CD14-positive monocyte (primary cell): ENCODE measurements around the gene IL22RA1. TPM values are rescaled to one million over a fixed set of nuclear protein-coding genes. Genes with fewer than 3 reads are reported as not detected.
A peak's percentile ranks its signal among the peaks of the same experiment; 100 is the strongest.

Experiments
- DNase-seq, 3 donors: peaks; one replicate each; pipeline ENCODE4 v3.0.0-alpha.2; 2011 to 2022
- H2AFZ ChIP-seq: 2 replicates; pipeline ENCODE4 v1.6.0; 2012; ENCODE audit warnings: mild to moderate bottlenecking, low read depth, low read length, inconsistent platforms; ENCODE audit not compliant: insufficient read depth, poor library complexity, severe bottlenecking
- H3K27ac ChIP-seq, 2 donors: 1 replicate in 1 of 2; 2 replicates in 1 of 2; pipeline ENCODE4 v1.5.1; 2012 to 2013; ENCODE audit warnings: low read length in 2 of 2, control low read depth in 1 of 2, inconsistent platforms in 1 of 2, low read depth in 1 of 2, mild to moderate bottlenecking in 1 of 2
- H3K27me3 ChIP-seq, 2 donors: one replicate each; pipeline versions ENCODE4 v1.6.0 to v1.6.1; 2011 to 2013; ENCODE audit warnings: low read length in 2 of 2; ENCODE audit not compliant: control insufficient read depth in 2 of 2, insufficient read depth in 2 of 2
- H3K36me3 ChIP-seq, 2 donors: replicated peaks in 1 of 2; 1 replicate in 1 of 2; 2 replicates in 1 of 2; pipeline versions ENCODE4 v1.5.1 to v1.6.1; 2012 to 2013; ENCODE audit warnings: low read length in 2 of 2, control low read depth in 1 of 2, inconsistent platforms in 1 of 2, mild to moderate bottlenecking in 1 of 2; ENCODE audit not compliant: insufficient read depth in 2 of 2, control insufficient read depth in 1 of 2
- H3K4me1 ChIP-seq, 2 donors: 1 replicate in 1 of 2; 2 replicates in 1 of 2; pipeline versions ENCODE4 v1.5.1 to v1.6.1; 2012 to 2013; ENCODE audit warnings: low read length in 2 of 2, control low read depth in 1 of 2, inconsistent platforms in 1 of 2, mild to moderate bottlenecking in 1 of 2, moderate library complexity in 1 of 2; ENCODE audit not compliant: insufficient read depth in 2 of 2, control insufficient read depth in 1 of 2
- H3K4me2 ChIP-seq: replicated peaks from 2 replicates; pipeline ENCODE3; 2012; ENCODE audit warnings: low read length, moderate library complexity, mild to moderate bottlenecking; ENCODE audit not compliant: poor library complexity, severe bottlenecking; ENCODE audit errors: extremely low read depth
- H3K4me3 ChIP-seq, 3 experiments: fragments of 200-600 bp in 1 of 3; sonication (generic) in 1 of 3; replicated peaks in 1 of 3; 1 replicate in 2 of 3; 2 replicates in 1 of 3; pipeline ENCODE4 v1.5.1; 2011 to 2013; ENCODE audit warnings: low read length in 3 of 3, mild to moderate bottlenecking in 3 of 3, control low read depth in 2 of 3, low read depth in 2 of 3, inconsistent platforms in 1 of 3, moderate library complexity in 1 of 3
- H3K79me2 ChIP-seq: 2 replicates; pipeline ENCODE4 v1.6.0; 2012; ENCODE audit warnings: mild to moderate bottlenecking, control low read depth, inconsistent platforms, low read length, moderate library complexity; ENCODE audit not compliant: insufficient read depth
- H3K9ac ChIP-seq: 2 replicates; pipeline ENCODE4 v1.6.0; 2017; ENCODE audit warnings: low read length, mild to moderate bottlenecking; ENCODE audit not compliant: insufficient read depth, poor library complexity, severe bottlenecking
- H3K9me3 ChIP-seq, 2 donors: replicated peaks in 1 of 2; 1 replicate in 1 of 2; 2 replicates in 1 of 2; pipeline versions ENCODE4 v1.5.1 to v1.6.1; 2012 to 2013; ENCODE audit warnings: low read length in 2 of 2, control low read depth in 1 of 2; ENCODE audit not compliant: control insufficient read depth in 1 of 2, insufficient read depth in 1 of 2
- H4K20me1 ChIP-seq: 2 replicates; pipeline ENCODE4 v1.6.0; 2012; ENCODE audit warnings: mild to moderate bottlenecking, low read length, control low read depth, moderate library complexity; ENCODE audit not compliant: insufficient read depth
- H3K27ac Mint-ChIP-seq, 7 donors: one replicate each; pipeline ENCODE4 v1.8.0; 2020; ENCODE audit warnings: mild to moderate bottlenecking in 7 of 7, mixed read lengths in 7 of 7, moderate library complexity in 6 of 7, inconsistent platforms in 2 of 7
- H3K27me3 Mint-ChIP-seq, 3 donors: one replicate each; pipeline ENCODE4 v1.8.0; 2021 to 2022; ENCODE audit warnings: low read depth in 3 of 3, mild to moderate bottlenecking in 3 of 3, mixed read lengths in 3 of 3, moderate library complexity in 3 of 3, inconsistent platforms in 1 of 3
- H3K36me3 Mint-ChIP-seq, 2 donors: one replicate each; pipeline ENCODE4 v1.8.0; 2020; ENCODE audit warnings: mixed read lengths in 2 of 2, inconsistent platforms in 1 of 2, mild to moderate bottlenecking in 1 of 2
- H3K4me1 Mint-ChIP-seq: one replicate; pipeline ENCODE4 v1.8.0; 2020; ENCODE audit warnings: mild to moderate bottlenecking, mixed read lengths
- H3K4me3 Mint-ChIP-seq, 2 donors: one replicate each; pipeline ENCODE4 v1.8.0; 2020; ENCODE audit warnings: mild to moderate bottlenecking in 2 of 2, mixed read lengths in 2 of 2, moderate library complexity in 1 of 2
- H3K9me3 Mint-ChIP-seq, 7 donors: one replicate each; pipeline ENCODE4 v1.8.0; 2020 to 2022; ENCODE audit warnings: mixed read lengths in 7 of 7, mild to moderate bottlenecking in 6 of 7, moderate library complexity in 6 of 7, inconsistent platforms in 2 of 7
- CTCF ChIP-seq: fragments of 200-600 bp; IDR thresholded peaks from one replicate; pipeline ENCODE4 v1.8.0; 2022; ENCODE audit warnings: antibody characterized with exemption, mild to moderate bottlenecking
- WGBS: methylation state at CpG from one replicate; pipeline ENCODE4 v1.1.5; 2013; ENCODE audit warnings: missing lambda C conversion rate; ENCODE audit not compliant: insufficient coverage; 5-methylcytosine and 5-hydroxymethylcytosine counted together
- intact Hi-C, 2 donors: fragments of 100-400 bp; cut with micrococcal nuclease; formaldehyde crosslinking; loops; one replicate each; pipeline versions ENCODE4 v1.15.0 to v1.15.1; 2023
- polyA plus RNA-seq, 3 donors: library from polyadenylated mRNA; depleted of rRNA in 1 of 3; unstranded in 2 of 3; stranded (reverse) in 1 of 3; fragments of 300-500 nt in 2 of 3; fragments of >200 nt in 1 of 3; fragmentation: Illumina TruSeq in 2 of 3; gene quantifications; 1 replicate in 2 of 3; 2 replicates in 1 of 3; pipeline ENCODE4 v1.2.3, GENCODE V29; 2012 to 2021

The IL22RA1 gene
- polyA plus RNA-seq, 3 donors = not detected

GRCh38 chr1:24164004-24164403 lies 21.1 kb upstream of the IL22RA1 start:
- no peaks in the 10 kb centered on the region for H3K36me3 Mint-ChIP-seq
- H3K4me2 ChIP-seq = no peak overlapping the region
- H3K27ac Mint-ChIP-seq = no peak overlapping the region
- no peak for DNase-seq
- H3K4me3 Mint-ChIP-seq = no peak overlapping the region
- no peaks in the 10 kb centered on the region for H3K36me3 ChIP-seq
- H3K27me3 ChIP-seq = no peaks in the 10 kb centered on the region
- no peaks in the 10 kb centered on the region for H4K20me1 ChIP-seq
- no peaks in the 10 kb centered on the region for H3K4me1 ChIP-seq
- no peaks in the 10 kb centered on the region for H3K9me3 Mint-ChIP-seq
- 92% methylated on average over 2 of the region's 3 CpGs for WGBS
- H2AFZ ChIP-seq = no peak overlapping the region
- intact Hi-C loops = no loop called here
- TF ChIP-seq CTCF = no peak
- H3K9me3 ChIP-seq = no peaks in the 10 kb centered on the region
- no peak overlapping the region for H3K9ac ChIP-seq
- peaks cover 4% of the 10 kb centered on the region for H3K4me1 Mint-ChIP-seq
- no peaks in the 10 kb centered on the region for H3K79me2 ChIP-seq
- H3K4me3 ChIP-seq = no peak overlapping the region
- H3K27me3 Mint-ChIP-seq = peaks cover 7 to 11% (median 10%) of the 10 kb centered on the region in 3 donors
- H3K27ac ChIP-seq = no peak overlapping the region

GRCh38 chr1:24162201-24162600 lies 19.3 kb upstream of the IL22RA1 start:
- H3K9ac ChIP-seq = no peak overlapping the region
- WGBS = 56% methylated on average over 4 of the region's 5 CpGs

More at GRCh38 chr1:24162201-24162600, 19.3 kb upstream of the IL22RA1 start:
- Mint-ChIP-seq H3K36me3 (no peaks in the 10 kb centered on the region), H3K4me1 (peaks cover 4% of the 10 kb centered on the region), H3K4me3 (no peak overlapping the region), H3K27ac (peak overlapping the region in 1 of 7 donors; percentile 27), H3K9me3 (no peaks in the 10 kb centered on the region), H3K27me3 (peaks cover 7 to 9% (median 7%) of the 10 kb centered on the region in 3 donors)
- TF ChIP-seq CTCF = no peak
- H3K27ac ChIP-seq = no peak overlapping the region
- H3K79me2 ChIP-seq = no peaks in the 10 kb centered on the region
- H3K27me3 ChIP-seq = no peaks in the 10 kb centered on the region
- no peak for DNase-seq
- H3K9me3 ChIP-seq = no peaks in the 10 kb centered on the region
- H3K4me3 ChIP-seq = no peak overlapping the region
- H3K4me1 ChIP-seq = no peaks in the 10 kb centered on the region
- H2AFZ ChIP-seq = no peak overlapping the region
- intact Hi-C loops = no loop called here
- no peak overlapping the region for H3K4me2 ChIP-seq
- H3K36me3 ChIP-seq = no peaks in the 10 kb centered on the region
- H4K20me1 ChIP-seq = no peaks in the 10 kb centered on the region
